Measurements from ENCODE around the gene KIF1B.

KIF1B gene

GRCh38 chr1:10265027-10265426, 54.7 kb downstream of the KIF1B start:
- Histone ChIP-seq H3K9ac (ENCODE audit: low read depth, low read length) (no peak overlapping the region), H3K27ac (ENCODE audit: low read depth, low read length) (no peak overlapping the region), H3K36me3 (ENCODE audit: control insufficient read depth, insufficient read depth, low read length) (peaks cover 56% of the 10 kb centered on the region), H3K9me3 (ENCODE audit: control insufficient read depth, insufficient read depth, low read length) (no peaks in the 10 kb centered on the region), H3K27me3 (ENCODE audit: control insufficient read depth, insufficient read depth, low read length) (no peaks in the 10 kb centered on the region), H3K4me1 (ENCODE audit: control insufficient read depth, insufficient read depth, low read length) (no peaks in the 10 kb centered on the region), H3K4me3 (ENCODE audit: low read depth, low read length) (no peak overlapping the region)

- Histone ChIP-seq H3K4me3 (ENCODE audit: low read depth, low read length) (no peak overlapping the region), H3K27me3 (ENCODE audit: control insufficient read depth, insufficient read depth, low read length) (no peaks in the 10 kb centered on the region), H3K27ac (ENCODE audit: low read depth, low read length) (no peak overlapping the region), H3K9me3 (ENCODE audit: control insufficient read depth, insufficient read depth, low read length) (no peaks in the 10 kb centered on the region), H3K9ac (ENCODE audit: low read depth, low read length) (no peak overlapping the region), H3K36me3 (ENCODE audit: control insufficient read depth, insufficient read depth, low read length) (peaks cover 58% of the 10 kb centered on the region), H3K4me1 (ENCODE audit: control insufficient read depth, insufficient read depth, low read length) (no peaks in the 10 kb centered on the region)
Observed at GRCh38 chr1:10265900-10266299, 55.5 kb downstream of the KIF1B start.

GRCh38 chr1:10267319-10267718, 56.9 kb downstream of the KIF1B start:
- H3K9ac ChIP-seq (ENCODE audit: low read depth, low read length), result no peak overlapping the region
- peaks cover 62% of the 10 kb centered on the region for H3K36me3 ChIP-seq (ENCODE audit: control insufficient read depth, insufficient read depth, low read length)
- no peaks in the 10 kb centered on the region for H3K9me3 ChIP-seq (ENCODE audit: control insufficient read depth, insufficient read depth, low read length)
- H3K27ac ChIP-seq (ENCODE audit: low read depth, low read length), result no peak overlapping the region
- H3K27me3 ChIP-seq (ENCODE audit: control insufficient read depth, insufficient read depth, low read length), result no peaks in the 10 kb centered on the region
- no peaks in the 10 kb centered on the region for H3K4me1 ChIP-seq (ENCODE audit: control insufficient read depth, insufficient read depth, low read length)
- no peak overlapping the region for H3K4me3 ChIP-seq (ENCODE audit: low read depth, low read length)

- H3K9me3 ChIP-seq (ENCODE audit: control insufficient read depth, insufficient read depth, low read length), result no peaks in the 10 kb centered on the region
- no peak overlapping the region for H3K4me3 ChIP-seq (ENCODE audit: low read depth, low read length)
- H3K4me1 ChIP-seq (ENCODE audit: control insufficient read depth, insufficient read depth, low read length), result no peaks in the 10 kb centered on the region
- no peaks in the 10 kb centered on the region for H3K27me3 ChIP-seq (ENCODE audit: control insufficient read depth, insufficient read depth, low read length)
- H3K36me3 ChIP-seq (ENCODE audit: control insufficient read depth, insufficient read depth, low read length), result peaks cover 60% of the 10 kb centered on the region
- no peak overlapping the region for H3K9ac ChIP-seq (ENCODE audit: low read depth, low read length)
- H3K27ac ChIP-seq (ENCODE audit: low read depth, low read length), result no peak overlapping the region
Observed at GRCh38 chr1:10267921-10268320, 57.6 kb downstream of the KIF1B start.

GRCh38 chr1:10271090-10271489, 60.7 kb downstream of the KIF1B start:
- H3K4me1 ChIP-seq (ENCODE audit: control insufficient read depth, insufficient read depth, low read length), result no peaks in the 10 kb centered on the region
- H3K27ac ChIP-seq (ENCODE audit: low read depth, low read length), result no peak overlapping the region
- peaks cover 64% of the 10 kb centered on the region for H3K36me3 ChIP-seq (ENCODE audit: control insufficient read depth, insufficient read depth, low read length)
- H3K27me3 ChIP-seq (ENCODE audit: control insufficient read depth, insufficient read depth, low read length), result no peaks in the 10 kb centered on the region
- no peaks in the 10 kb centered on the region for H3K9me3 ChIP-seq (ENCODE audit: control insufficient read depth, insufficient read depth, low read length)
- H3K4me3 ChIP-seq (ENCODE audit: low read depth, low read length), result no peak overlapping the region
- no peak overlapping the region for H3K9ac ChIP-seq (ENCODE audit: low read depth, low read length)

- no peak overlapping the region for H3K4me3 ChIP-seq (ENCODE audit: low read depth, low read length)
- H3K9me3 ChIP-seq (ENCODE audit: control insufficient read depth, insufficient read depth, low read length), result no peaks in the 10 kb centered on the region
Observed at GRCh38 chr1:10271869-10272268, 61.5 kb downstream of the KIF1B start.

GRCh38 chr1:10272274-10272673, 61.9 kb downstream of the KIF1B start:
- Histone ChIP-seq H3K27ac (ENCODE audit: low read depth, low read length) (no peak overlapping the region), H3K4me3 (ENCODE audit: low read depth, low read length) (no peak overlapping the region), H3K36me3 (ENCODE audit: control insufficient read depth, insufficient read depth, low read length) (peaks cover 70% of the 10 kb centered on the region), H3K9me3 (ENCODE audit: control insufficient read depth, insufficient read depth, low read length) (no peaks in the 10 kb centered on the region), H3K4me1 (ENCODE audit: control insufficient read depth, insufficient read depth, low read length) (no peaks in the 10 kb centered on the region), H3K9ac (ENCODE audit: low read depth, low read length) (no peak overlapping the region), H3K27me3 (ENCODE audit: control insufficient read depth, insufficient read depth, low read length) (no peaks in the 10 kb centered on the region)

More at GRCh38 chr1:10271869-10272268, 61.5 kb downstream of the KIF1B start:
- H3K36me3 ChIP-seq (ENCODE audit: control insufficient read depth, insufficient read depth, low read length), result peaks cover 69% of the 10 kb centered on the region
- H3K27me3 ChIP-seq (ENCODE audit: control insufficient read depth, insufficient read depth, low read length), result no peaks in the 10 kb centered on the region
- H3K9ac ChIP-seq (ENCODE audit: low read depth, low read length), result no peak overlapping the region
- H3K27ac ChIP-seq (ENCODE audit: low read depth, low read length), result no peak overlapping the region
- H3K4me1 ChIP-seq (ENCODE audit: control insufficient read depth, insufficient read depth, low read length), result no peaks in the 10 kb centered on the region

- H3K9ac ChIP-seq (ENCODE audit: low read depth, low read length), result no peak overlapping the region
- no peak overlapping the region for H3K27ac ChIP-seq (ENCODE audit: low read depth, low read length)
- H3K36me3 ChIP-seq (ENCODE audit: control insufficient read depth, insufficient read depth, low read length), result peaks cover 82% of the 10 kb centered on the region
- no peak overlapping the region for H3K4me3 ChIP-seq (ENCODE audit: low read depth, low read length)
- no peaks in the 10 kb centered on the region for H3K9me3 ChIP-seq (ENCODE audit: control insufficient read depth, insufficient read depth, low read length)
- H3K4me1 ChIP-seq (ENCODE audit: control insufficient read depth, insufficient read depth, low read length), result no peaks in the 10 kb centered on the region
- H3K27me3 ChIP-seq (ENCODE audit: control insufficient read depth, insufficient read depth, low read length), result no peaks in the 10 kb centered on the region
Observed at GRCh38 chr1:10278880-10279279, 68.5 kb downstream of the KIF1B start.

- Histone ChIP-seq H3K36me3 (ENCODE audit: control insufficient read depth, insufficient read depth, low read length) (peaks cover 77% of the 10 kb centered on the region), H3K27ac (ENCODE audit: low read depth, low read length) (no peak overlapping the region), H3K9ac (ENCODE audit: low read depth, low read length) (no peak overlapping the region), H3K9me3 (ENCODE audit: control insufficient read depth, insufficient read depth, low read length) (no peaks in the 10 kb centered on the region), H3K4me3 (ENCODE audit: low read depth, low read length) (no peak overlapping the region), H3K4me1 (ENCODE audit: control insufficient read depth, insufficient read depth, low read length) (no peaks in the 10 kb centered on the region), H3K27me3 (ENCODE audit: control insufficient read depth, insufficient read depth, low read length) (no peaks in the 10 kb centered on the region)
Observed at GRCh38 chr1:10280439-10281350, 70.3 kb downstream of the KIF1B start.

- Histone ChIP-seq H3K27ac (ENCODE audit: low read depth, low read length) (no peak overlapping the region), H3K4me3 (ENCODE audit: low read depth, low read length) (no peak overlapping the region), H3K4me1 (ENCODE audit: control insufficient read depth, insufficient read depth, low read length) (no peaks in the 10 kb centered on the region), H3K9ac (ENCODE audit: low read depth, low read length) (no peak overlapping the region), H3K9me3 (ENCODE audit: control insufficient read depth, insufficient read depth, low read length) (no peaks in the 10 kb centered on the region), H3K36me3 (ENCODE audit: control insufficient read depth, insufficient read depth, low read length) (peaks cover 74% of the 10 kb centered on the region), H3K27me3 (ENCODE audit: control insufficient read depth, insufficient read depth, low read length) (no peaks in the 10 kb centered on the region)
Observed at GRCh38 chr1:10283318-10283984, 73.1 kb downstream of the KIF1B start.

GRCh38 chr1:10286244-10286643, 75.9 kb downstream of the KIF1B start:
- no peaks in the 10 kb centered on the region for H3K4me1 ChIP-seq (ENCODE audit: control insufficient read depth, insufficient read depth, low read length)
- H3K9me3 ChIP-seq (ENCODE audit: control insufficient read depth, insufficient read depth, low read length), result no peaks in the 10 kb centered on the region
- no peak overlapping the region for H3K27ac ChIP-seq (ENCODE audit: low read depth, low read length)
- no peaks in the 10 kb centered on the region for H3K27me3 ChIP-seq (ENCODE audit: control insufficient read depth, insufficient read depth, low read length)
- H3K4me3 ChIP-seq (ENCODE audit: low read depth, low read length), result no peak overlapping the region
- no peak overlapping the region for H3K9ac ChIP-seq (ENCODE audit: low read depth, low read length)
- H3K36me3 ChIP-seq (ENCODE audit: control insufficient read depth, insufficient read depth, low read length), result peaks cover 66% of the 10 kb centered on the region
